HG03196 (cell line): ENCODE measurements around the gene BRD9.
"Not testable (repeated sequence)": the region's sequence is repeated elsewhere in the genome, so short reads cannot be mapped to it uniquely, and the experiment has no call there.

Source experiments
- ATAC-seq: cut with Tn5 transposase; IDR thresholded peaks from one replicate; pipeline ENCODE4 v1.9.1; 2021; ENCODE audit not compliant: unreplicated experiment

BRD9 gene

GRCh38 chr5:880816-881550 is 11.6 kb downstream of the BRD9 start:
- no peak for ATAC-seq

- not testable (repeated sequence) for ATAC-seq
Measured at GRCh38 chr5:878677-879076, 13.9 kb downstream of the BRD9 start.

- no peak for ATAC-seq
Measured at GRCh38 chr5:878125-878524, 14.5 kb downstream of the BRD9 start.

GRCh38 chr5:876398-877365 is 15.9 kb downstream of the BRD9 start:
- ATAC-seq: no peak

GRCh38 chr5:875931-876330 is 16.7 kb downstream of the BRD9 start:
- ATAC-seq: no peak

GRCh38 chr5:873328-873727 is 19.3 kb downstream of the BRD9 start:
- ATAC-seq: no peak

GRCh38 chr5:872301-872700 is 20.3 kb downstream of the BRD9 start:
- no peak for ATAC-seq

- no peak for ATAC-seq
Measured at GRCh38 chr5:871596-872298, 20.9 kb downstream of the BRD9 start.

GRCh38 chr5:870956-871355 is 21.6 kb downstream of the BRD9 start:
- no peak for ATAC-seq

GRCh38 chr5:868428-869135 is 24.0 kb downstream of the BRD9 start:
- ATAC-seq: no peak

GRCh38 chr5:867300-867870 is 25.2 kb downstream of the BRD9 start:
- no peak for ATAC-seq

- ATAC-seq: no peak
Measured at GRCh38 chr5:865771-866170, 26.8 kb downstream of the BRD9 start.

- no peak for ATAC-seq
Measured at GRCh38 chr5:865168-865521, 27.5 kb downstream of the BRD9 start.

- ATAC-seq: no peak
Measured at GRCh38 chr5:864492-865167, 28.0 kb downstream of the BRD9 start.

GRCh38 chr5:863244-863805 is 29.3 kb downstream of the BRD9 start:
- ATAC-seq: no peak

- ATAC-seq: no peak
Measured at GRCh38 chr5:862367-863243, 30.0 kb downstream of the BRD9 start.

- no peak for ATAC-seq
Measured at GRCh38 chr5:861442-862366, 30.9 kb downstream of the BRD9 start.
